NB4 (cell line): ENCODE measurements around the gene VSTM2A.
A peak's percentile ranks its signal among the peaks of the same experiment; 100 is the strongest.

ENCODE experiments used
- DNase-seq: peaks from one replicate; pipeline ENCODE4 v3.0.0; 2010; ENCODE audit warnings: low read depth
- H3K4me3 ChIP-seq: one replicate; pipeline ENCODE4 v1.5.1; 2011; ENCODE audit warnings: mild to moderate bottlenecking, low read depth, low read length, moderate library complexity
- CTCF ChIP-seq: IDR thresholded peaks from one replicate; pipeline ENCODE4 v1.5.1; 2012; ENCODE audit warnings: low read depth, low read length
- MAX ChIP-seq: IDR thresholded peaks from 2 replicates; pipeline ENCODE4 v1.6.1; 2011; ENCODE audit warnings: low read depth, low read length
- MYC ChIP-seq: IDR thresholded peaks from 2 replicates; pipeline ENCODE4 v1.6.1; 2011; ENCODE audit warnings: low read depth, low read length
- POLR2A ChIP-seq: IDR thresholded peaks from 2 replicates; pipeline ENCODE4 v1.6.1; 2011; ENCODE audit warnings: mild to moderate bottlenecking; ENCODE audit not compliant: insufficient read length; ENCODE audit errors: extremely low read depth

VSTM2A gene

GRCh38 chr7:54581511-54581910 is 39.3 kb downstream of the VSTM2A start:
- no peak for DNase-seq
- H3K4me3 ChIP-seq = no peak overlapping the region
- TF ChIP-seq MYC = no peak
- TF ChIP-seq MAX = no peak
- TF ChIP-seq POLR2A = no peak
- no peak for TF ChIP-seq CTCF

GRCh38 chr7:54591404-54592386 is 49.5 kb downstream of the VSTM2A start:
- no peak for DNase-seq
- TF ChIP-seq CTCF = no peak
- TF ChIP-seq POLR2A = no peak
- TF ChIP-seq MAX = no peak
- no peak for TF ChIP-seq MYC
- H3K4me3 ChIP-seq = no peak overlapping the region

GRCh38 chr7:54596747-54597146 is 54.6 kb downstream of the VSTM2A start:
- H3K4me3 ChIP-seq = no peak overlapping the region
- TF ChIP-seq MYC = no peak
- no peak for TF ChIP-seq MAX
- TF ChIP-seq CTCF = no peak
- TF ChIP-seq POLR2A = no peak
- DNase-seq = peak; percentile 12

- TF ChIP-seq CTCF = no peak
- no peak for TF ChIP-seq MYC
- TF ChIP-seq POLR2A = no peak
- no peak for TF ChIP-seq MAX
- no peak overlapping the region for H3K4me3 ChIP-seq
- DNase-seq = no peak
Observed at GRCh38 chr7:54615537-54615936, 73.4 kb downstream of the VSTM2A start.
